SU-DHL-6 (cell line): ENCODE results near the gene LMAN2L.

ENCODE experiments used
- H2AFZ ChIP-seq: fragments of 200-600 bp; sonication (generic); 2 replicates; pipeline ENCODE4 v1.6.1; 2014; ENCODE audit warnings: low read depth, mild to moderate bottlenecking, moderate library complexity, mixed read lengths, antibody characterized with exemption, low read length; ENCODE audit not compliant: severe bottlenecking
- H3F3A ChIP-seq: fragments of 200-600 bp; shearing (Covaris generic); 2 replicates; pipeline ENCODE4 v1.6.0; 2016; ENCODE audit warnings: antibody characterized with exemption, mild to moderate bottlenecking; ENCODE audit not compliant: insufficient read depth
- H3K27ac ChIP-seq: fragments of 200-600 bp; sonication (generic); 2 replicates; pipeline ENCODE4 v1.5.1; 2016; ENCODE audit warnings: low read depth, mild to moderate bottlenecking, low read length, moderate library complexity, mixed read lengths
- H3K27me3 ChIP-seq: fragments of 200-600 bp; sonication (generic), shearing (Covaris generic); 2 replicates; pipeline ENCODE4 v1.6.0; 2014; ENCODE audit warnings: mild to moderate bottlenecking, low read length
- H3K36me3 ChIP-seq: fragments of 200-600 bp; sonication (generic); 2 replicates; pipeline ENCODE4 v1.6.1; 2014; ENCODE audit warnings: mild to moderate bottlenecking, low read length, mixed read lengths
- H3K4me2 ChIP-seq: fragments of 300-600, 200-600 bp; shearing (Covaris generic), sonication (generic); 2 replicates; pipeline ENCODE4 v1.6.0; 2014; ENCODE audit warnings: low read length, low read depth, mild to moderate bottlenecking; ENCODE audit not compliant: poor library complexity, severe bottlenecking
- H3K4me3 ChIP-seq: fragments of 200-600 bp; sonication (generic); 2 replicates; pipeline ENCODE4 v1.5.1; 2014; ENCODE audit warnings: antibody characterized with exemption, low read length, mild to moderate bottlenecking, mixed read lengths; ENCODE audit not compliant: insufficient read depth, poor library complexity, severe bottlenecking
- H3K79me2 ChIP-seq: fragments of 200-600 bp; sonication (generic); 2 replicates; pipeline ENCODE4 v1.6.1; 2014; ENCODE audit warnings: mild to moderate bottlenecking, low read length, moderate library complexity; ENCODE audit not compliant: insufficient read depth
- H3K9ac ChIP-seq: fragments of 200-600 bp; sonication (generic); 2 replicates; pipeline ENCODE4 v1.7.0; 2014; ENCODE audit warnings: mild to moderate bottlenecking, low read length
- H3K9me2 ChIP-seq: fragments of 200-600 bp; sonication (generic); replicated peaks from 2 replicates; pipeline ENCODE4 v1.6.1; 2014; ENCODE audit warnings: low read length; ENCODE audit not compliant: insufficient read depth
- H3K9me3 ChIP-seq: fragments of 200-600 bp; sonication (generic); 2 replicates; pipeline ENCODE4 v1.6.1; 2014; ENCODE audit warnings: low read length, mixed read lengths; ENCODE audit not compliant: insufficient read depth
- H4K20me1 ChIP-seq: fragments of 200-600 bp; sonication (generic); 2 replicates; pipeline ENCODE4 v1.6.1; 2014; ENCODE audit warnings: low read depth, mild to moderate bottlenecking, antibody characterized with exemption, low read length, moderate library complexity, mixed read lengths
- EZH2phosphoT487 ChIP-seq: fragments of 200-600 bp; sonication (generic), shearing (Covaris generic); conservative IDR thresholded peaks from 2 replicates; pipeline ENCODE4 v1.6.1; 2018; ENCODE audit warnings: mild to moderate bottlenecking, antibody characterized with exemption, low read length, moderate library complexity, mixed read lengths
- TF ChIP-seq, protein P1 (sequence below): fragments of 200-600 bp; sonication (generic); IDR thresholded peaks from one replicate; pipeline ENCODE4 v1.5.1; 2017; ENCODE audit warnings: antibody characterized with exemption, mild to moderate bottlenecking, low read length, moderate library complexity; ENCODE audit not compliant: insufficient read depth, poor library complexity, severe bottlenecking

LMAN2L gene

DNA sequence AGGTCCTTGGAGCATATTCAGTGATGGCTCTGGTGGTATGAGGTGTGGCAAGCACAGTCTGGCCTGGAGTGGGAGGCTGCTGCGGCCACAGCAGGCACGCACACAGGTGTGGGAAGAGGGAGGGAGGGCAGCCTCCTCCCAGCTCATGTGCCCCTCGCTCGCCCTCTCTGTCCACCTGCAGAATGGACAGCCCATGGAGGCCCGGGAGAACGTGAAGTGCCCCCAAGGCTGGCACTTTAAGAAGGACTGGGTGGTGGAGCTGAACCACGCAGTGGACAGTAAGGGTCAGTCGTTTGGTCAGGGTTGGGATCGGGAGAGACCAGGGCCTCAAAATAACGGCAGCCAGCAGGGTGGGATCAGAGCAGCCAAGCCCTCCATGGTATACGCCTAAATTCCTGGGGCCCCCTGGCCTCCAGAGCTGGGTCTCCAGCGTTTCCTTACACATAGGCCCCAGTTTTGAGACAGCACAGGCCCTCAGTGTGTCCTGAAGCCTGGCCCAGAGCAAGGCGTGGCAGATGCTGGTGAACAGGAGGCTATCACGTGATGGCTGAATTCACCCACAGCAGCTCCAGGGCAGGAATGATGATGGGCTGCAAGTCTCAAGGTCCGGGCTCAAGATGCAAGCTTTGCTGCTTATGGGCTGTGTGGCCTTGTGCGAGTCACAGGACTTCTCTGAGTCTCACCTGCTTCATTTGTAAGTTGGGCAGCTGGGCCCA, 49.4 kb downstream of the LMAN2L start:
- Histone ChIP-seq H3K9ac (no peak overlapping the region), H3K4me2 (no peak overlapping the region), H3K4me3 (no peak overlapping the region), H3K9me2 (no peaks in the 10 kb centered on the region), H3K79me2 (no peaks in the 10 kb centered on the region), H3F3A (no peaks in the 10 kb centered on the region), H3K27ac (no peak overlapping the region), H2AFZ (no peak overlapping the region), H3K9me3 (no peaks in the 10 kb centered on the region), H3K27me3 (no peaks in the 10 kb centered on the region), H3K36me3 (no peaks in the 10 kb centered on the region), H4K20me1 (no peaks in the 10 kb centered on the region)
- no peak for TF ChIP-seq EZH2phosphoT487
- TF ChIP-seq, protein P1, sequence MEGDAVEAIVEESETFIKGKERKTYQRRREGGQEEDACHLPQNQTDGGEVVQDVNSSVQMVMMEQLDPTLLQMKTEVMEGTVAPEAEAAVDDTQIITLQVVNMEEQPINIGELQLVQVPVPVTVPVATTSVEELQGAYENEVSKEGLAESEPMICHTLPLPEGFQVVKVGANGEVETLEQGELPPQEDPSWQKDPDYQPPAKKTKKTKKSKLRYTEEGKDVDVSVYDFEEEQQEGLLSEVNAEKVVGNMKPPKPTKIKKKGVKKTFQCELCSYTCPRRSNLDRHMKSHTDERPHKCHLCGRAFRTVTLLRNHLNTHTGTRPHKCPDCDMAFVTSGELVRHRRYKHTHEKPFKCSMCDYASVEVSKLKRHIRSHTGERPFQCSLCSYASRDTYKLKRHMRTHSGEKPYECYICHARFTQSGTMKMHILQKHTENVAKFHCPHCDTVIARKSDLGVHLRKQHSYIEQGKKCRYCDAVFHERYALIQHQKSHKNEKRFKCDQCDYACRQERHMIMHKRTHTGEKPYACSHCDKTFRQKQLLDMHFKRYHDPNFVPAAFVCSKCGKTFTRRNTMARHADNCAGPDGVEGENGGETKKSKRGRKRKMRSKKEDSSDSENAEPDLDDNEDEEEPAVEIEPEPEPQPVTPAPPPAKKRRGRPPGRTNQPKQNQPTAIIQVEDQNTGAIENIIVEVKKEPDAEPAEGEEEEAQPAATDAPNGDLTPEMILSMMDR, result no peak

DNA sequence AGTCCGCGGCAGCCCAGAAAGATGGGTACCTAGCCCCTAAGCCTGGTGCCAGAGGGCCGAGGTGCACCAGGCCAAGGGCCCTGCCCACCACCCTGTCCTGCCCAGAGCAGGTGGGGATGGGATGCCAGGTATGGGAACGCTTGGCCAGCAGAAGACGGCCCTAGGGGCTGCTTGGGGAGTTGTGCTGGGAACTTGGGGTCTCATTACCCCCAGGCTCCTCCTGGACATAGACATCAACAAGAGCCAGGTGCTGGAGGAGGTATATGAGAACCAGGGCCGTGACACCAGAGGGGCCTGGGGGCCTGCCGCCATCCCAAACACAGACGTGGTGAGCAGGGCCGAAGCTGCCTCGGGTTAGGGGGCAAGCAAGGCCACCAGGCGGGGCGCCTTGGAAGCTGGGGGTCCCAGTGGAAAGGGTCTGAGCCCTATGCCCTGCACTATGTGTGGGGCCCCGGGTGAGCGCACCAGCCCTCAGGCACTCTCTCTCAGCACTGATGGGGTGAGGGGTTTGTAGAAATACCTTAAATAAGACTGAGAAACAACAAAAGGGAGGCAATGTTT, 50.4 kb downstream of the LMAN2L start:
- Histone ChIP-seq H3K4me3 (no peak overlapping the region), H3K36me3 (no peaks in the 10 kb centered on the region), H3K9me2 (no peaks in the 10 kb centered on the region), H3K9me3 (no peaks in the 10 kb centered on the region), H2AFZ (no peak overlapping the region), H3K9ac (no peak overlapping the region), H4K20me1 (no peaks in the 10 kb centered on the region), H3K4me2 (no peak overlapping the region), H3K79me2 (no peaks in the 10 kb centered on the region), H3K27ac (no peak overlapping the region), H3K27me3 (no peaks in the 10 kb centered on the region), H3F3A (no peaks in the 10 kb centered on the region)
- no peak for TF ChIP-seq EZH2phosphoT487
- TF ChIP-seq, protein P1, result no peak

DNA sequence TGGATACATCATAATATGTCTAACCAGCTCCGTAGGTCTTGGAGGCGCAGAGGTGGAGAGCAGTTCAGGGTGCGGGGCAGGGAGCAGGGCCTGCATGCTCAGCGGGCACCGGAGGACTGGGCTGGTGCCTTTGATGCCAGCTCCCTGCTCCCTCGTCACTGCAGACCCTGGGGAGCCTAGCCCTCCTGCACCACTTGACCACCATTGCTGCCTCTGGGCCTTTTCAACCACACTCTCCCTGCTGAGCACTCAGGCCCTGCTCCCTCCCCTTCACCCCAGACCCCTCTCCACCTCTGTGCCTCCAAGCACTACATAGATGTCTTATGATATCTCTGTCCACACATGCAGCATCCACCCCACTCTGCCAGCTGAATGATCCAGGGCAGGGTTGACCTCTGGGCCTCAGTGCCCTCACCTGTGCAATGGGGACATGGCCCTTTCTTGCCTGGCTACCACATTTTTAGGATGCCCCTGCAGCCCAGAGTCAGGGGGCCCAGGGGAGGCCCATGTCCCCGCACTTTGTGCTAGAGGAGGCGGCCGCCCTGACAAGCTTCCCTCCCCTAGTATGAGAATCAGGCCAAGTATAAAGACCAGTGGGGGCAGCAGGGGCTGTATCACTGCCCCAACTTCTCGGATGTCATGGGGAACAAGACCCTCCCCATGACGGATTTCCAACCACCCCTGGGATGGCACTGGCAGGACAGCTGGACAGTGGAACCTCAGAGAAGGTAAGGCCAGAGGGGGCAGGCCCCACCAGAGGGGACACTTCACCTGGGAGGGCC, 51.0 kb downstream of the LMAN2L start:
- no peak overlapping the region for H3K4me2 ChIP-seq
- H3F3A ChIP-seq, result no peaks in the 10 kb centered on the region
- no peaks in the 10 kb centered on the region for H3K79me2 ChIP-seq
- H3K9me3 ChIP-seq, result no peaks in the 10 kb centered on the region
- H3K27me3 ChIP-seq, result no peaks in the 10 kb centered on the region
- H3K27ac ChIP-seq, result no peak overlapping the region
- no peak overlapping the region for H2AFZ ChIP-seq
- TF ChIP-seq EZH2phosphoT487, result no peak
- TF ChIP-seq, protein P1, result no peak
- no peak overlapping the region for H3K4me3 ChIP-seq
- no peaks in the 10 kb centered on the region for H4K20me1 ChIP-seq
- H3K9me2 ChIP-seq, result no peaks in the 10 kb centered on the region
- H3K9ac ChIP-seq, result no peak overlapping the region
- H3K36me3 ChIP-seq, result no peaks in the 10 kb centered on the region
